Activated T-cell treated with anti-CD3 and anti-CD28 coated beads, Interleukin-2, amount 50 U/mL, for 48 hours (primary cell): ENCODE measurements around the gene FBLN1.
"Not testable (repeated sequence)": the region's sequence is repeated elsewhere in the genome, so short reads cannot be mapped to it uniquely, and the experiment has no call there.

Experiments used
- DNase-seq, 2 experiments: peaks; one replicate each; pipeline ENCODE4 v3.0.0-alpha.2; 2020

The FBLN1 gene

GRCh38 chr22:45549762-45550378 lies 47.2 kb downstream of the FBLN1 start:
- DNase-seq, result no peak

- no peak for DNase-seq
These were observed 47.7 kb downstream of the FBLN1 start for GRCh38 chr22:45550416-45550815.

- no peak for DNase-seq
These were observed 48.2 kb downstream of the FBLN1 start for GRCh38 chr22:45550891-45551290.

GRCh38 chr22:45551310-45552016 lies 48.8 kb downstream of the FBLN1 start:
- DNase-seq, result no peak

GRCh38 chr22:45552017-45552411 lies 49.3 kb downstream of the FBLN1 start:
- DNase-seq, result no peak

- DNase-seq, result no peak
These were observed 50.1 kb downstream of the FBLN1 start for GRCh38 chr22:45552580-45553350.

GRCh38 chr22:45553351-45554039 lies 50.8 kb downstream of the FBLN1 start:
- peak; percentile 68 to 78 for DNase-seq

GRCh38 chr22:45554040-45554406 lies 51.3 kb downstream of the FBLN1 start:
- DNase-seq, result no peak

- DNase-seq, result no peak
These were observed 52.2 kb downstream of the FBLN1 start for GRCh38 chr22:45554861-45555260.

- not testable (repeated sequence) for DNase-seq
These were observed 55.2 kb downstream of the FBLN1 start for GRCh38 chr22:45557926-45558325.

- DNase-seq, result not testable (repeated sequence)
These were observed 57.4 kb downstream of the FBLN1 start for GRCh38 chr22:45560092-45560491.

GRCh38 chr22:45560761-45561160 lies 58.1 kb downstream of the FBLN1 start:
- DNase-seq, result not testable (repeated sequence)

- no peak for DNase-seq
These were observed 59.4 kb downstream of the FBLN1 start for GRCh38 chr22:45562102-45562501.

- no peak for DNase-seq
These were observed 60.1 kb downstream of the FBLN1 start for GRCh38 chr22:45562537-45563361.

GRCh38 chr22:45563362-45564040 lies 60.8 kb downstream of the FBLN1 start:
- DNase-seq, result no peak

- DNase-seq, result no peak
These were observed 61.8 kb downstream of the FBLN1 start for GRCh38 chr22:45564349-45565030.

GRCh38 chr22:45565171-45565570 lies 62.5 kb downstream of the FBLN1 start:
- DNase-seq, result no peak

- DNase-seq, result no peak
These were observed 63.3 kb downstream of the FBLN1 start for GRCh38 chr22:45565973-45566372.

GRCh38 chr22:45568213-45568612 lies 65.5 kb downstream of the FBLN1 start:
- DNase-seq, result no peak

- DNase-seq, result no peak
These were observed 68.4 kb downstream of the FBLN1 start for GRCh38 chr22:45571089-45571488.

GRCh38 chr22:45572444-45572843 lies 69.8 kb downstream of the FBLN1 start:
- no peak for DNase-seq
